DMS53 treated with DMSO at 0.1 percent for 48 hours (cell line): Measurements from ENCODE around the gene NSFL1C.

ENCODE experiments used
- DNase-seq: peaks from one replicate; lab custom pipeline; 2025; ENCODE audit not compliant: unreplicated experiment; lab: John Stamatoyannopoulos, UW

The NSFL1C gene

GRCh38 chr20:1393507-1393882, 73.2 kb downstream of the NSFL1C start:
- DNase-seq = no peak

- DNase-seq = peak; percentile 79
Measured at GRCh38 chr20:1392693-1393506, 73.7 kb downstream of the NSFL1C start, which contains the start of gene FKBP1A. FKBP1A (minus strand) TSS chr20:1393054; CDS start chr20:1392998, 56 bp downstream.

- DNase-seq = no peak
Measured at GRCh38 chr20:1392443-1392692, 74.3 kb downstream of the NSFL1C start.
